ENCODE results near the gene SORT1. TPM values are rescaled to one million over a fixed set of nuclear protein-coding genes. Genes with fewer than 3 reads are reported as not detected.
A peak's percentile ranks its signal among the peaks of the same experiment; 100 is the strongest.

SORT1 gene
- total and polyA plus RNA-seq, 2 of the 4 experiments (the other 2 are of a cell fraction), result 15.8 to 16.7 TPM

- Histone ChIP-seq H2AK5ac (ENCODE audit: low read depth, low read length) (no peak overlapping the region), H4K8ac (ENCODE audit: low read depth in 2 of 2, low read length in 2 of 2) (no peak overlapping the region), H3K4ac (ENCODE audit: low read depth, low read length) (no peak overlapping the region), H2AK9ac (replicated peaks; ENCODE audit: low read depth, low read length, poor library complexity) (no peak overlapping the region), H3K9me1 (ENCODE audit: insufficient read depth, low read length) (no peaks in the 10 kb centered on the region), H3K27me3 (ENCODE audit: control insufficient read depth, insufficient read depth, low read length) (no peaks in the 10 kb centered on the region), H4K20me1 (ENCODE audit: insufficient read depth, low read length) (no peaks in the 10 kb centered on the region), H3K56ac (ENCODE audit: extremely low read depth, insufficient read depth, low read length) (no peak overlapping the region), H2AFZ (replicated peaks; ENCODE audit: low read length, poor library complexity) (no peak overlapping the region), H2BK120ac (ENCODE audit: low read depth, low read length) (no peak overlapping the region), H3K9ac (ENCODE audit: low read depth, low read length) (no peak overlapping the region), H2BK15ac (ENCODE audit: low read depth, low read length) (no peak overlapping the region), H3K79me1 (ENCODE audit: low read depth in 1 of 2, low read length in 2 of 2) (peaks cover 4 to 12% of the 10 kb centered on the region in 2 experiments; a peak in 3 of 4 replicates), H3K14ac (replicated peaks; ENCODE audit: low read depth, low read length) (no peak overlapping the region), H2BK20ac (ENCODE audit: low read depth, low read length) (no peak overlapping the region), H3K4me1 (ENCODE audit: control insufficient read depth, insufficient read depth, low read length) (peaks cover 4% of the 10 kb centered on the region; the same call in 1 of the 2 replicates), H2BK5ac (ENCODE audit: low read depth, low read length, poor library complexity, severe bottlenecking) (no peak overlapping the region), H3K4me3 (ENCODE audit: insufficient read depth, low read depth, low read length) (no peak overlapping the region), H3K23ac (ENCODE audit: low read depth, low read length) (no peak overlapping the region), H4K5ac (ENCODE audit: low read depth, low read length) (no peak overlapping the region), H4K91ac (ENCODE audit: insufficient read depth, low read depth, low read length) (no peak overlapping the region), H3K18ac (ENCODE audit: low read depth, low read length) (no peak overlapping the region), H3K4me2 (ENCODE audit: low read depth, low read length) (no peak overlapping the region), H3K36me3 (ENCODE audit: control insufficient read depth, insufficient read depth, low read length) (no peaks in the 10 kb centered on the region), H3K27ac (ENCODE audit: insufficient read depth, low read length) (no peak overlapping the region), H3K9me3 (ENCODE audit: control insufficient read depth, insufficient read depth, low read length) (no peaks in the 10 kb centered on the region; the same call in 1 of the 2 replicates)
- ATAC-seq (ENCODE audit: low read depth) (no peak), DNase-seq (peak; percentile 25)
- ChIA-PET POLR2A (ENCODE audit: unreplicated experiment) (no interaction called here), CTCF (no interaction called here)
- intact Hi-C loops (cut with micrococcal nuclease), result no loop called here
- TF ChIP-seq CHD1 (IDR thresholded peaks at IDR 0.05; ENCODE audit: low read depth, low read length) (no peak), FOS (IDR thresholded peaks at IDR 0.05; ENCODE audit: low read depth, low read length) (no peak), POLR2A (IDR thresholded peaks at IDR 0.05; ENCODE audit: low read depth, low read length) (no peak), USF2 (IDR thresholded peaks at IDR 0.05; ENCODE audit: low read depth, low read length) (no peak), RFX5 (IDR thresholded peaks at IDR 0.05; ENCODE audit: low read depth, low read length) (no peak), SMC3 (IDR thresholded peaks at IDR 0.05; ENCODE audit: low read depth, low read length) (no peak), MAFK (IDR thresholded peaks at IDR 0.05; ENCODE audit: low read depth, low read length) (no peak), MXI1 (IDR thresholded peaks at IDR 0.05; ENCODE audit: borderline replicate concordance, low read depth, low read length) (no peak), BHLHE40 (IDR thresholded peaks at IDR 0.05; ENCODE audit: low read depth, low read length) (no peak), RCOR1 (IDR thresholded peaks at IDR 0.05; ENCODE audit: insufficient replicate concordance, low read length) (no peak), CTCF (conservative IDR thresholded peaks at IDR 0.05; ENCODE audit: low read depth, low read length) (no peak), MAZ (IDR thresholded peaks at IDR 0.05; ENCODE audit: borderline replicate concordance, low read depth, low read length) (no peak)
- BruUV-seq (replicated peaks), result no TSS peak
- dilution Hi-C loops (cut with HindIII; ENCODE audit: low sequenced_read_pairs, unreplicated experiment), result no loop called here
- in situ Hi-C loops (cut with MboI; ENCODE audit: low sequenced_read_pairs), result no loop called here
Measured at GRCh38 chr1:109432336-109432735, 34.6 kb upstream of the SORT1 start.
